Measurements from ENCODE around the gene SLC5A12. TPM values are rescaled to one million over a fixed set of nuclear protein-coding genes. Genes with fewer than 3 reads are reported as not detected.

Gene SLC5A12
- total RNA-seq, 4 donors from 2014 or later, result 0.48 to 2.2 TPM; not detected in 2

DNA sequence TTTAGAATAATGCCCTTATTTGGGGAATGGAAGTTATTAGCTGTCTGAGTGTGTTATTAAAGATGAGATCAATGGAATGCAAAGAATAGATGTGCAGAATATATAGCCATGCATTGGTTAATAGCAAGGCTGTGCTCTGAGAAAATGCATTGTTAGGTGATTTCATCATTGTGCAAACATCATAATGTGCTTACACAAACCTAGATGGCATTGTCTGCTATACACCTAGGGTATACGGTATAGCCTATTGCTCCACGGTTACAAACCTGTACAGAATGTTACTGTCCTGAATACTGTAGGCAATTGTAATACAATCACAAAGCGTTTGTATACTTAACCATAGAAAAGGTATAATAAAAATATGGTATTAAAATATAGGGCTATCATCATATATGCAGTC, 25.5 kb downstream of the SLC5A12 start:
- intact Hi-C loops (cut with DNase I; ENCODE audit: low total_unique reads) (no loop called here), in situ Hi-C loops (cut with MboI; ENCODE audit: low pct_ligation_motif_present in 1 of 4, low pct_unique_long_range_greater_than_20kb in 1 of 4, low sequenced_read_pairs in 3 of 4) (no loop called here)
- no peak for DNase-seq
- H3K4me1 ChIP-seq, result peaks cover 0 to 46% (median 16%) of the 10 kb centered on the region in 4 donors
- no peaks in the 10 kb centered on the region for H3K36me3 ChIP-seq
- 34 to 50% methylated on average over 2 to 3 of the region's 3 CpGs for WGBS, 2 donors (ENCODE audit: low coverage in 1 of 2)
- no peaks in the 10 kb centered on the region for H3K27me3 ChIP-seq
- peak overlapping the region in 1 of 4 donors; percentile 13 for H3K27ac ChIP-seq
- peak in 2 of 3 donors; percentile 23 to 49 for TF ChIP-seq POLR2AphosphoS5 (IDR thresholded peaks at IDR 0.05)
- TF ChIP-seq EP300 (IDR thresholded peaks at IDR 0.05; ENCODE audit: low read depth), result no peak
- H3K4me3 ChIP-seq, result no peak overlapping the region
- H3K9me3 ChIP-seq, result no peaks in the 10 kb centered on the region

DNA sequence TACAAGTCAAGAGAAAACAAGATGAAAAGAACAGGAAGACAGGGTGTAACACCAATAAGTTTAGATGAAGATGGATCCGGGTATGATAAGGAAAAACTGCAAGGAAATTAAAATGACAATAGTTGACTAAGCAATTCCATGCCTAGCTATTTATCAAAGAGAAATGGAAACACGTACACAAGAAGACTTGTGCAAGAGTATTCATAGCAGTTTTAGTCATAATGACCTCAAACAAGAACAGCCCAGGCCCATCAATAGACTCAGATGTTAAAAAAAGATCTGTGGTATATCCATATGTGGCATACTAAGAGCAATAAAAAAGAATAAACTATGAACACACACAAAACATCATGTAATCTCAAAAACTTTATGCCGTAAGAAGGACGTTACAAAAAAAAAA, 33.2 kb downstream of the SLC5A12 start:
- in situ Hi-C loops (cut with MboI; ENCODE audit: low pct_ligation_motif_present in 1 of 4, low pct_unique_long_range_greater_than_20kb in 1 of 4, low sequenced_read_pairs in 3 of 4) (no loop called here), intact Hi-C loops (cut with DNase I; ENCODE audit: low total_unique reads) (no loop called here)
- Histone ChIP-seq H3K9me3 (no peaks in the 10 kb centered on the region), H3K27ac (no peak overlapping the region), H3K4me3 (no peak overlapping the region), H3K36me3 (no peaks in the 10 kb centered on the region), H3K4me1 (no peaks in the 10 kb centered on the region), H3K27me3 (no peaks in the 10 kb centered on the region)
- DNase-seq, result no peak
- TF ChIP-seq, protein P1, sequence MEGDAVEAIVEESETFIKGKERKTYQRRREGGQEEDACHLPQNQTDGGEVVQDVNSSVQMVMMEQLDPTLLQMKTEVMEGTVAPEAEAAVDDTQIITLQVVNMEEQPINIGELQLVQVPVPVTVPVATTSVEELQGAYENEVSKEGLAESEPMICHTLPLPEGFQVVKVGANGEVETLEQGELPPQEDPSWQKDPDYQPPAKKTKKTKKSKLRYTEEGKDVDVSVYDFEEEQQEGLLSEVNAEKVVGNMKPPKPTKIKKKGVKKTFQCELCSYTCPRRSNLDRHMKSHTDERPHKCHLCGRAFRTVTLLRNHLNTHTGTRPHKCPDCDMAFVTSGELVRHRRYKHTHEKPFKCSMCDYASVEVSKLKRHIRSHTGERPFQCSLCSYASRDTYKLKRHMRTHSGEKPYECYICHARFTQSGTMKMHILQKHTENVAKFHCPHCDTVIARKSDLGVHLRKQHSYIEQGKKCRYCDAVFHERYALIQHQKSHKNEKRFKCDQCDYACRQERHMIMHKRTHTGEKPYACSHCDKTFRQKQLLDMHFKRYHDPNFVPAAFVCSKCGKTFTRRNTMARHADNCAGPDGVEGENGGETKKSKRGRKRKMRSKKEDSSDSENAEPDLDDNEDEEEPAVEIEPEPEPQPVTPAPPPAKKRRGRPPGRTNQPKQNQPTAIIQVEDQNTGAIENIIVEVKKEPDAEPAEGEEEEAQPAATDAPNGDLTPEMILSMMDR (IDR thresholded peaks at IDR 0.05), result no peak
- TF ChIP-seq POLR2A (IDR thresholded peaks at IDR 0.05) (no peak), POLR2AphosphoS5 (IDR thresholded peaks at IDR 0.05) (no peak), EP300 (IDR thresholded peaks at IDR 0.05; ENCODE audit: low read depth) (no peak)
- WGBS, 2 donors (ENCODE audit: low coverage in 1 of 2), result 71 to 85% methylated on average over 4 of the region's 4 CpGs

DNA sequence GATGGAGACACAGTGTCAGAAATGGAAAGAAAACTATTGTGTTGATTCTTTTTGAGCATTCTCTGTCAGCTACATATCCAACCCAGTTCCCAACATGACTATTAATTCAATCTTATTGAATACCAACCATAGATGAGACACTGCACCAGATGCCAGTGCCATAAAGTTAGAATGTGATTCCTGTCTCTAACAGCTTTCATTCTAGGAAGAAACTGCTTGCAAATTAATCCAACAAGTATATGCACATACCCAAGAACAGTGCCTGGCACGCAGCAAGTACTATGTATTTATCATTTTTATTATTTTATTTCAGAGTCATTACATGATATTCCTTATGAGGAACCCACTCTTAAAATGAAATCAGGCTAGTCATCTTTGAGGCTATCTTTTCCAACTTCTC, 34.5 kb downstream of the SLC5A12 start:
- in situ Hi-C loops (cut with MboI; ENCODE audit: low pct_ligation_motif_present in 1 of 4, low pct_unique_long_range_greater_than_20kb in 1 of 4, low sequenced_read_pairs in 3 of 4), result no loop called here
- TF ChIP-seq POLR2AphosphoS5 (IDR thresholded peaks at IDR 0.05) (no peak), EP300 (IDR thresholded peaks at IDR 0.05; ENCODE audit: low read depth) (no peak), POLR2A (IDR thresholded peaks at IDR 0.05) (no peak)
- TF ChIP-seq, protein P1 (IDR thresholded peaks at IDR 0.05), result no peak
- DNase-seq, result no peak
- no peaks in the 10 kb centered on the region for H3K36me3 ChIP-seq
- H3K9me3 ChIP-seq, result no peaks in the 10 kb centered on the region
- H3K4me3 ChIP-seq, result no peak overlapping the region
- intact Hi-C loops (cut with DNase I; ENCODE audit: low total_unique reads), result no loop called here
- no peaks in the 10 kb centered on the region for H3K4me1 ChIP-seq
- no peak overlapping the region for H3K27ac ChIP-seq
- no peaks in the 10 kb centered on the region for H3K27me3 ChIP-seq
- WGBS, 2 donors (ENCODE audit: low coverage in 1 of 2), result 71 to 100% methylated on average over 1 of the region's 1 CpG

DNA sequence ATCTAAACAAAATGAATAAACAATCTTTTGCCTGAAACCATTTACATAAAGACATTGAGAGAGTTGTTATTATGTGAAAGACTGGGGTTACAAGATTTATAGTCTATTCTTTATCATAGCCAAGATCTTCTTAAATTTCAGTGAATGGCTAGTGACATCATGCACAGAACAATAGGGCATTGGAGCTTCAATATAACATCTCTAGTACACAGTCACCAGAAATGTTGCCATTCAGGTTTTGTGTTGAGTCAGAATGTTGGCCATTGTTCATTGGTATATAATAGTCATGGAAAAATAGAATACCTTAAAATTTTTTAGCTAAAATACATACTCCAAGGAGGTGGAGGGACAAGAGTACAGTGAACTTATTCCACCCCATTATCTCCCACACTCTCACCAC, 44.3 kb downstream of the SLC5A12 start:
- TF ChIP-seq POLR2AphosphoS5 (IDR thresholded peaks at IDR 0.05), result no peak
- no peaks in the 10 kb centered on the region for H3K9me3 ChIP-seq
- no peaks in the 10 kb centered on the region for H3K27me3 ChIP-seq
- no peaks in the 10 kb centered on the region for H3K36me3 ChIP-seq
- no peak overlapping the region for H3K27ac ChIP-seq
- intact Hi-C loops (cut with DNase I; ENCODE audit: low total_unique reads), result no loop called here
- in situ Hi-C loops (cut with MboI; ENCODE audit: low pct_ligation_motif_present in 1 of 4, low pct_unique_long_range_greater_than_20kb in 1 of 4, low sequenced_read_pairs in 3 of 4), result no loop called here
- no peak overlapping the region for H3K4me3 ChIP-seq
- DNase-seq, result no peak
- peaks cover 0 to 4% (median 0%) of the 10 kb centered on the region in 4 donors for H3K4me1 ChIP-seq

DNA sequence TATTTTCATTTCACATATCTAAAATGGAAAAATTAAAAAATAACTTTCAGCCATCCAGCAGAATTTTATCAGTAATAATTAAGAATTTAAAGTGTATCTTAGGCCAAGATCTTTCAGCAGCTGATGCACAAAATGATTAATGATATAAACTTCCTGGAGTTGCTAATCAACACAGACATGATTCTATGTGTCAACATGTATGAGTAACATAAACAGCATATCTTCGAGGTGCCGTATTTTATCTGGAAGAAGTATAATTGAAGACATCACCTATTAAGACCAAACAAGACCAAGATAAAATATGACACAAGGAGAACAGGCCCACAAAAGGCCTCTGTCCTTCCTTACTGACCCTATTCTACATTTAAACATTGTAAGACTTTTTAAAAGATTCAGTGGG, 45.2 kb downstream of the SLC5A12 start:
- Histone ChIP-seq H3K36me3 (no peaks in the 10 kb centered on the region), H3K4me3 (no peak overlapping the region), H3K27ac (no peak overlapping the region), H3K4me1 (peaks cover 0 to 4% (median 0%) of the 10 kb centered on the region in 4 donors), H3K9me3 (no peaks in the 10 kb centered on the region), H3K27me3 (no peaks in the 10 kb centered on the region)
- 81 to 92% methylated on average over 2 of the region's 2 CpGs for WGBS, 2 donors (ENCODE audit: low coverage in 1 of 2)
- no peak for TF ChIP-seq POLR2AphosphoS5 (IDR thresholded peaks at IDR 0.05)
- no peak for TF ChIP-seq EP300 (IDR thresholded peaks at IDR 0.05; ENCODE audit: low read depth)
- TF ChIP-seq, protein P1 (IDR thresholded peaks at IDR 0.05), result no peak
- no peak for TF ChIP-seq POLR2A (IDR thresholded peaks at IDR 0.05)
- in situ Hi-C loops (cut with MboI; ENCODE audit: low pct_ligation_motif_present in 1 of 4, low pct_unique_long_range_greater_than_20kb in 1 of 4, low sequenced_read_pairs in 3 of 4), result no loop called here
- DNase-seq, result no peak
- intact Hi-C loops (cut with DNase I; ENCODE audit: low total_unique reads), result no loop called here
